ENCODE measurements around the gene SLC40A1.

The SLC40A1 gene

GRCh38 chr2:189534854-189535832 is 45.4 kb downstream of the SLC40A1 start:
- no peak for DNase-seq

- DNase-seq: no peak
Observed at GRCh38 chr2:189533288-189534035, 47.1 kb downstream of the SLC40A1 start.

GRCh38 chr2:189530965-189531637 is 49.5 kb downstream of the SLC40A1 start:
- DNase-seq: no peak

GRCh38 chr2:189528617-189529016 is 52.0 kb downstream of the SLC40A1 start:
- DNase-seq: no peak

- no peak for DNase-seq
Observed at GRCh38 chr2:189527812-189528592, 52.6 kb downstream of the SLC40A1 start.

- no peak for DNase-seq
Observed at GRCh38 chr2:189527041-189527750, 53.4 kb downstream of the SLC40A1 start.

- no peak for DNase-seq
Observed at GRCh38 chr2:189526241-189526640, 54.3 kb downstream of the SLC40A1 start.

GRCh38 chr2:189524746-189525145 is 55.8 kb downstream of the SLC40A1 start:
- DNase-seq: no peak

- no peak for DNase-seq
Observed at GRCh38 chr2:189522435-189523151, 58.0 kb downstream of the SLC40A1 start.

GRCh38 chr2:189521699-189522434 is 58.7 kb downstream of the SLC40A1 start:
- no peak for DNase-seq

GRCh38 chr2:189519631-189520387 is 60.8 kb downstream of the SLC40A1 start:
- DNase-seq: no peak

- no peak for DNase-seq
Observed at GRCh38 chr2:189517847-189518535, 62.6 kb downstream of the SLC40A1 start.

- no peak for DNase-seq
Observed at GRCh38 chr2:189516546-189516945, 64.0 kb downstream of the SLC40A1 start.

- no peak for DNase-seq
Observed at GRCh38 chr2:189515264-189515663, 65.3 kb downstream of the SLC40A1 start.

GRCh38 chr2:189514104-189514503 is 66.5 kb downstream of the SLC40A1 start:
- DNase-seq: no peak

- DNase-seq: no peak
Observed at GRCh38 chr2:189512879-189513278, 67.7 kb downstream of the SLC40A1 start.

- DNase-seq: no peak
Observed at GRCh38 chr2:189511960-189512319, 68.6 kb downstream of the SLC40A1 start.

GRCh38 chr2:189511210-189511959 is 69.2 kb downstream of the SLC40A1 start:
- DNase-seq: no peak

Measured in stimulated activated CD4-positive, alpha-beta T cell treated with anti-CD3 and anti-CD28 coated beads, Interleukin-2, amount 100 ng/mL, for 24 hours (primary cell).